Measurements from ENCODE around the gene ADCY7.
A peak's percentile ranks its signal among the peaks of the same experiment; 100 is the strongest.

ADCY7 gene

DNA sequence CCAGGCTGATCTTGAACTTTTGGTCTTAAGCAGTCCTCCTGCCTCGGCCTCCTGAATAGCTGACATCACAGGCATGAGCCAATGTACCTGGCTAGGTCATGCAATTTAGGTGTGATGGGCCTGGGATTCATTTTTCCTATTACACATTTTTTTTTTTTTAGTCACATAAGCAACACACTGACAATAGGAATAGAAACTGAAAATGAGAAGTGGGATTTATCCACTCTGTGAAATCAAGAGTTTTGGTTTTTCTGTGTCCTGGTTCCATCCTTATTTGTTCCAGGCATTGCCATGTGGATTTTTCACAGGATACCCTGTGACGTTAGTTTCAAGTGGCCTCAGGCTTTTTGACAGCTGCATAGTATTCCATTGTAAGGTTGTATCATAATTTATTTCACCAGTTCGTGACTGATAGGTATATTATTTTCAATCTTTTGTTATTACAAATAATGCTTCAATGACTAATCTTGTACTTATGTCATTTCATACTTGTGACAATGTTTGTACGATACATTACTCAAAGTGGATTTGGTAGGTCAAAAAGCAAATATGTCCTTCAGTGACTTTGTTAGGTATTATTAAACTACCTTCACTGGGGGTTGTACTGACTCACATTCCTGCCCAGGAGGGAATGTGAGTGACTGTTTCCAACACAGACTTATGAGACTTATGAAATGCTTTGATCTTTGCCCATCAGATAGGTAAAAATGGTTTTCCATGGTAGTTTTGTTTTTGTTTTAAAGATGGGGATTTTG, 10.6 kb downstream of the ADCY7 start:
- Histone ChIP-seq H3K9ac (ENCODE audit: low read length) (no peak overlapping the region), H3K27me3 (replicated peaks; ENCODE audit: insufficient read depth, low read length) (no peaks in the 10 kb centered on the region), H3K4me1 (ENCODE audit: low read length) (peaks cover 50% of the 10 kb centered on the region), H3K36me3 (replicated peaks; ENCODE audit: insufficient read depth, low read length) (no peaks in the 10 kb centered on the region), H3F3A (ENCODE audit: insufficient read depth, low read length) (peaks cover 30% of the 10 kb centered on the region), H2AFZ (ENCODE audit: low read length) (no peak overlapping the region), H3K4me3 (ENCODE audit: low read length) (no peak overlapping the region), H3K4me2 (ENCODE audit: low read depth, low read length) (peak overlapping the region; percentile 100; the same call in 1 of the 2 replicates), H3K9me2 (replicated peaks; ENCODE audit: insufficient read depth, low read length) (no peaks in the 10 kb centered on the region), H3K27ac (ENCODE audit: low read length) (no peak overlapping the region), H4K20me1 (ENCODE audit: insufficient read depth, low read length) (no peaks in the 10 kb centered on the region), H3K9me3 (replicated peaks; ENCODE audit: insufficient read depth, low read length) (no peaks in the 10 kb centered on the region), H3K79me2 (ENCODE audit: low read length) (peaks cover 79% of the 10 kb centered on the region)
- TF ChIP-seq EZH2phosphoT487 (IDR thresholded peaks at IDR 0.05; ENCODE audit: low read length) = no peak
- no peak for TF ChIP-seq EZH2 (optimal IDR thresholded peaks at IDR 0.05; ENCODE audit: low read depth, low read length)
- no peak for TF ChIP-seq CTCF (IDR thresholded peaks at IDR 0.05; ENCODE audit: low read length)
- DNase-seq = no peak

DNA sequence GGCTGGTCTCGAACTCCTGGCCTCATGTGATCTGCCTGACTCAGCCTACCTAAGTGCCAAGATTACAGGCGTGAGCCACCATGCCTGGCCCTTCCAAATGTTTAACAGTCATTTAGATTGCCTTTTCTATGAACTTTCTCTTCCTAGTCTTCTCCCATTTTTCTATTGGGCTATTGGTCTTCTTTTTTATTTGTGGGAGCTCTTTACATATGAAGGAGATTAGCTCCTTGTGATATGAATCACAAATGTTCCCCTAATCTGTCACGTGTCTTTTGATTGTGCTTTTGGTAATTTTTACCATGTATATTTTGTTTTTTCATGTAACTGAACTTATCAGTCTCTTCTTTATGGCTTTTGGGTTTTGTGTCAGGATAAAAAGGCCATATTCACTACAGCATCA, 11.9 kb downstream of the ADCY7 start:
- H3K4me1 ChIP-seq (ENCODE audit: low read length) = peaks cover 60% of the 10 kb centered on the region
- no peak overlapping the region for H3K27ac ChIP-seq (ENCODE audit: low read length)
- no peak for DNase-seq
- H3K27me3 ChIP-seq (replicated peaks; ENCODE audit: insufficient read depth, low read length) = no peaks in the 10 kb centered on the region
- TF ChIP-seq EZH2phosphoT487 (IDR thresholded peaks at IDR 0.05; ENCODE audit: low read length) (no peak), CTCF (IDR thresholded peaks at IDR 0.05; ENCODE audit: low read length) (no peak), EZH2 (optimal IDR thresholded peaks at IDR 0.05; ENCODE audit: low read depth, low read length) (no peak)
- H3K9me3 ChIP-seq (replicated peaks; ENCODE audit: insufficient read depth, low read length) = no peaks in the 10 kb centered on the region
- H2AFZ ChIP-seq (ENCODE audit: low read length) = no peak overlapping the region
- no peak overlapping the region for H3K9ac ChIP-seq (ENCODE audit: low read length)
- H3K36me3 ChIP-seq (replicated peaks; ENCODE audit: insufficient read depth, low read length) = no peaks in the 10 kb centered on the region
- peaks cover 34% of the 10 kb centered on the region for H3F3A ChIP-seq (ENCODE audit: insufficient read depth, low read length)
- H3K4me2 ChIP-seq (ENCODE audit: low read depth, low read length) = no peak overlapping the region
- H4K20me1 ChIP-seq (ENCODE audit: insufficient read depth, low read length) = no peaks in the 10 kb centered on the region
- peaks cover 87% of the 10 kb centered on the region for H3K79me2 ChIP-seq (ENCODE audit: low read length)
- no peaks in the 10 kb centered on the region for H3K9me2 ChIP-seq (replicated peaks; ENCODE audit: insufficient read depth, low read length)
- no peak overlapping the region for H3K4me3 ChIP-seq (ENCODE audit: low read length)

DNA sequence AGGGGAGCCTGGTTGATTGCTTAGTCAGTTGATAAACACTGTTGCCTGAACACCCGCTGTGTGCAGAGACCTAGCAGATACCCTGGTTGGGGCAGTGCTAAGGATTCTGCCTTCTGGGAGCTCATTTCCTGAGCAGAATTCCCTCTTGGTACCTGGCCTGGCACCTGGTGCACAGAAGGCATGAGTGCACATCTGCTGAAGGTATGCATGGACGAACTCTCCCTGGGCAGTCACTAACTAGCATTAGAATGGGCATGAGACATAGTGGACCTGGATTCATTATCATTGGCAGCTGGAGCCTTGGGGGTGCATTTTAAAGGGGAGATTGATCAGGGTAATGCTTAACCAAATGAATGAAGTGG, 13.1 kb downstream of the ADCY7 start:
- no peak overlapping the region for H3K4me2 ChIP-seq (ENCODE audit: low read depth, low read length)
- H3K9ac ChIP-seq (ENCODE audit: low read length) = no peak overlapping the region
- H3K9me3 ChIP-seq (replicated peaks; ENCODE audit: insufficient read depth, low read length) = no peaks in the 10 kb centered on the region
- H3K79me2 ChIP-seq (ENCODE audit: low read length) = peaks cover 96% of the 10 kb centered on the region
- H3K27ac ChIP-seq (ENCODE audit: low read length) = no peak overlapping the region
- H4K20me1 ChIP-seq (ENCODE audit: insufficient read depth, low read length) = no peaks in the 10 kb centered on the region
- no peaks in the 10 kb centered on the region for H3K27me3 ChIP-seq (replicated peaks; ENCODE audit: insufficient read depth, low read length)
- TF ChIP-seq CTCF (IDR thresholded peaks at IDR 0.05; ENCODE audit: low read length) (no peak), EZH2phosphoT487 (IDR thresholded peaks at IDR 0.05; ENCODE audit: low read length) (no peak), EZH2 (optimal IDR thresholded peaks at IDR 0.05; ENCODE audit: low read depth, low read length) (no peak)
- H3K4me3 ChIP-seq (ENCODE audit: low read length) = no peak overlapping the region
- H3K4me1 ChIP-seq (ENCODE audit: low read length) = peaks cover 55% of the 10 kb centered on the region
- no peaks in the 10 kb centered on the region for H3K9me2 ChIP-seq (replicated peaks; ENCODE audit: insufficient read depth, low read length)
- no peak overlapping the region for H2AFZ ChIP-seq (ENCODE audit: low read length)
- H3K36me3 ChIP-seq (replicated peaks; ENCODE audit: insufficient read depth, low read length) = no peaks in the 10 kb centered on the region
- peaks cover 32% of the 10 kb centered on the region for H3F3A ChIP-seq (ENCODE audit: insufficient read depth, low read length)
- no peak for DNase-seq

Measured in MM.1S (cell line).